Thoracic aorta (tissue), 2 donors: ENCODE results near the gene KRT6C. TPM values are rescaled to one million over a fixed set of nuclear protein-coding genes. Genes with fewer than 3 reads are reported as not detected.
"Not testable (repeated sequence)": the region's sequence is repeated elsewhere in the genome, so short reads cannot be mapped to it uniquely, and the experiment has no call there.

ENCODE experiments used
- ATAC-seq: fragments of 150-250 bp; one replicate; pipeline ENCODE4 v1.8.0; 2017; ENCODE audit warnings: low read depth; ENCODE audit not compliant: insufficient number of reproducible peaks, low FRiP score
- DNase-seq: peaks from one replicate; pipeline ENCODE4 v3.0.0-alpha.2; 2020; ENCODE audit warnings: low spot score
- H3K27ac ChIP-seq, 2 donors: fragments of 200-600 bp; sonication (generic); 1 replicate in 1 of 2; 2 replicates in 1 of 2; pipeline ENCODE4 v1.5.1; 2016; ENCODE audit warnings: mild to moderate bottlenecking in 2 of 2, moderate library complexity in 2 of 2
- H3K27me3 ChIP-seq: fragments of 200-600 bp; sonication (generic); replicated peaks from 2 replicates; pipeline ENCODE4 v1.6.0; 2016; ENCODE audit warnings: mild to moderate bottlenecking; ENCODE audit not compliant: insufficient read depth
- H3K36me3 ChIP-seq: fragments of 200-600 bp; sonication (generic); one replicate; pipeline ENCODE4 v1.5.1; 2016
- H3K4me1 ChIP-seq, 2 donors: fragments of 200-600 bp; sonication (generic); 1 replicate in 1 of 2; 2 replicates in 1 of 2; pipeline versions ENCODE4 v1.5.1 to v1.6.0; 2016; ENCODE audit warnings: low read depth in 2 of 2, mild to moderate bottlenecking in 1 of 2; ENCODE audit not compliant: control insufficient read depth in 1 of 2
- H3K4me3 ChIP-seq: fragments of 200-600 bp; sonication (generic); 2 replicates; pipeline ENCODE4 v1.5.1; 2016; ENCODE audit warnings: mild to moderate bottlenecking
- H3K9me3 ChIP-seq: fragments of 200-600 bp; sonication (generic); 2 replicates; pipeline ENCODE4 v1.5.1; 2016
- total RNA-seq, 2 donors: library from RNA; depleted of rRNA; stranded (reverse); fragments of >200 nt; gene quantifications; one replicate each; pipeline versions ENCODE4 v1.1.0 to v1.2.3, GENCODE V29; 2016
- TF ChIP-seq, protein P1 (sequence below): fragments of 200-600 bp; sonication (generic); IDR thresholded peaks from one replicate; pipeline ENCODE4 v1.5.1; 2019; ENCODE audit warnings: antibody characterized with exemption

The KRT6C gene
- total RNA-seq, 2 donors from 2014 or later = not detected

DNA sequence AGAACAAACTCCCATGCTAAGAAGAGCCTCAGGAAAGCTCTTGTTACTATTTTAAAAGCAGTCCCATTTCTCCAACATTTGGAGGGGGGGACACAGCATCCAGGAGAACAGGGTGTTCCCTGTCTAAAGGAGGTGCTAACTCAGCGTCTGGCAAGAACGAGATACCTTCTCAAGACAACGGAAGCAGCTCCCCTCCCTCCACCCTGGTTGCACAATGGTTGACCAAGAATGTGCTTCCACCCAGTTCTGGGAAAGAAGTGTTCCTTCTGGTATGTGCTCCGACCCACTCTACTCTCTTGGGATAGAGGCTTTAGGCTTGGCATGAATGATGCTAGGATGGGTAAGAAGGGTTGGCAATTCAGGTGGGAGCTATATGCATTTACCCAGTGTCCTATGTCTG is 20.9 kb upstream of the KRT6C start:
- TF ChIP-seq, protein P1, sequence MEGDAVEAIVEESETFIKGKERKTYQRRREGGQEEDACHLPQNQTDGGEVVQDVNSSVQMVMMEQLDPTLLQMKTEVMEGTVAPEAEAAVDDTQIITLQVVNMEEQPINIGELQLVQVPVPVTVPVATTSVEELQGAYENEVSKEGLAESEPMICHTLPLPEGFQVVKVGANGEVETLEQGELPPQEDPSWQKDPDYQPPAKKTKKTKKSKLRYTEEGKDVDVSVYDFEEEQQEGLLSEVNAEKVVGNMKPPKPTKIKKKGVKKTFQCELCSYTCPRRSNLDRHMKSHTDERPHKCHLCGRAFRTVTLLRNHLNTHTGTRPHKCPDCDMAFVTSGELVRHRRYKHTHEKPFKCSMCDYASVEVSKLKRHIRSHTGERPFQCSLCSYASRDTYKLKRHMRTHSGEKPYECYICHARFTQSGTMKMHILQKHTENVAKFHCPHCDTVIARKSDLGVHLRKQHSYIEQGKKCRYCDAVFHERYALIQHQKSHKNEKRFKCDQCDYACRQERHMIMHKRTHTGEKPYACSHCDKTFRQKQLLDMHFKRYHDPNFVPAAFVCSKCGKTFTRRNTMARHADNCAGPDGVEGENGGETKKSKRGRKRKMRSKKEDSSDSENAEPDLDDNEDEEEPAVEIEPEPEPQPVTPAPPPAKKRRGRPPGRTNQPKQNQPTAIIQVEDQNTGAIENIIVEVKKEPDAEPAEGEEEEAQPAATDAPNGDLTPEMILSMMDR = no peak
- Histone ChIP-seq H3K9me3 (no peaks in the 10 kb centered on the region), H3K4me1 (no peaks in the 10 kb centered on the region), H3K27ac (no peak overlapping the region), H3K27me3 (no peaks in the 10 kb centered on the region), H3K36me3 (no peaks in the 10 kb centered on the region), H3K4me3 (no peak overlapping the region)
- ATAC-seq (no peak), DNase-seq (no peak)

DNA sequence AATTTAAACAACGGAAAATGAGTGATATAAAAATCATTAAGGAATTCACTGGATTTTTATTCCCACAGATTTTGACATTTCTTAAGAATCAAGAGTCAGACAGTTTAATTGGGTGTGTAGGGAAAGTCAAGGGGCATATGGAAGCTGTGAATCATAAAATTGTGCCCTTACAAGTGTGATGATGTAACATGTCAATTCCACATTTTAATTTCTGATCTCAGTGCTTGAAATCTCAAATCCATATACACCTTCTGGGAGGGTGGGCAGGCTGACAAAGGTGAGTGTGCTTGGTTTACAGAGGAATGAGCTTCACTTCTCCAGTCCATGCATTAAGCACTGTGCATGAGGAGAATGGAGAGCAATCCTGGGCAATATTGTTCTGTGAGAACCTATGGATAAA is 20.5 kb upstream of the KRT6C start:
- H3K4me1 ChIP-seq = no peaks in the 10 kb centered on the region
- no peaks in the 10 kb centered on the region for H3K27me3 ChIP-seq
- H3K4me3 ChIP-seq = no peak overlapping the region
- DNase-seq (no peak), ATAC-seq (no peak)
- H3K36me3 ChIP-seq = no peaks in the 10 kb centered on the region
- TF ChIP-seq, protein P1 = no peak
- H3K27ac ChIP-seq = no peak overlapping the region
- no peaks in the 10 kb centered on the region for H3K9me3 ChIP-seq

DNA sequence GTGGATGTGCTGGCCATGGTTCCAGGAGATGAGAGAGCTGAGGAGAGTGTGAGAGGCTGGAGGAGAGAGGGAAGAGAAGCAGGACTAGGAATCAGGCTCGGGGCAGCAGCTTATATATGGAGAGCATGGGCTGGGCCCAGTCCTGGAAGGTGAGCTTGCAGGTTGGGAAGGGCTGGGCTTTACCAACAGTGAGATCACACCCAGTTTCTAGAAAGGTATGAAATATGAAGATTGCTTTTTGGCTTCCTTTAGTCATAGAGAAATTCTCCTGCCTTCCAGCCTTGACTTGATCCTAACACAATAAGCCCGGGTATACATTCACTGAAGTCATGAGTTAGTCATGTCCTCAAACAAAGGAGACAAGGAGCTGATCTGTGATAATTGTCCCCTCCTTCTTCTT is 19.6 kb upstream of the KRT6C start, which contains the start of gene KRT6A:
KRT6A (minus strand) TSS at position 86 of the 400 bp plus-strand sequence; CDS start at position 17, 69 bp downstream.
- ATAC-seq = no peak
- no peaks in the 10 kb centered on the region for H3K9me3 ChIP-seq
- no peaks in the 10 kb centered on the region for H3K4me1 ChIP-seq
- H3K4me3 ChIP-seq = no peak within 1 kb of the TSS
- no peaks in the 10 kb centered on the region for H3K36me3 ChIP-seq
- no peaks in the 10 kb centered on the region for H3K27me3 ChIP-seq
- DNase-seq = no peak
- H3K27ac ChIP-seq = no peak within 1 kb of the TSS
- TF ChIP-seq, protein P1 = no peak

DNA sequence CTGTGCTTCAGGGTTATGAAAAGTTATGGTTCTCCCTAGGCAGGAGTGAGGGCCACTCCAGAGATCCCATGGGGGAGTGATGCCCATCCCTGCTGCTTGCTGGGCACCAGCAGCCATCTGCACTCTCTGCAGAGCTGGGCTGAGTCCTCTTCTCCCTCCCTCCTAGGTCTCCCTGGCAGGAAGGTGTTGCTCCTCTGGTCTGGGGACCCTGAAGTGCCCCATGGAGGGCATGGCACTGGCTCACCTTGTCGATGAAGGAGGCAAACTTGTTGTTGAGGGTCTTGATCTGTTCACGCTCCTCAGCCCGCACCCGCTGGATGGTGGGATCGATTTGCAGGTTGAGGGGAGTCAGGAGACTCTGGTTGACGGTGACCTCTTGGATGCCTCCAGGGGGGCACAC is 18.8 kb upstream of the KRT6C start:
- H3K4me1 ChIP-seq, H3K4me3 ChIP-seq, H3K27ac ChIP-seq, ATAC-seq, H3K9me3 ChIP-seq, H3K27me3 ChIP-seq, DNase-seq, H3K36me3 ChIP-seq: not testable (repeated sequence)

DNA sequence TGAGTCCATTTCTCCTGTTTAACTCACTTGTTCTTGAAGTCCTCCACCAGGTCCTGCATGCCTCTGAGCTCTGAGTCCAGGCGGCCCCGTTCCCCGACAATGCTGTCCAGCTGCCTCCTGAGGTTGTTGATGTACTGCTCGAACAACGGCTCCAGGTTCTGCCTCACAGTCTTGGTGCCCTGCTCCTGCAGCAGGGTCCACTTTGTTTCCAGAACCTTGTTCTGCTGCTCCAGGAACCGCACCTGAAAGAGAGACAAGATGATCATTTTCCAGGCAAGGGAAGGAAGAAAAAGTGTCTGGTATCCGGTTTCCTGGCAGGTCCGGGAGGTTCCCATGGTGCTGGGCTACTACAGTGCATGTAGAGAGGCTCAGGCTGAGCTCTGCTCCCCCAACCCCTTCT is 17.9 kb upstream of the KRT6C start:
- DNase-seq, H3K4me1 ChIP-seq, H3K36me3 ChIP-seq, H3K27me3 ChIP-seq, H3K9me3 ChIP-seq, H3K4me3 ChIP-seq, ATAC-seq, H3K27ac ChIP-seq: not testable (repeated sequence)

DNA sequence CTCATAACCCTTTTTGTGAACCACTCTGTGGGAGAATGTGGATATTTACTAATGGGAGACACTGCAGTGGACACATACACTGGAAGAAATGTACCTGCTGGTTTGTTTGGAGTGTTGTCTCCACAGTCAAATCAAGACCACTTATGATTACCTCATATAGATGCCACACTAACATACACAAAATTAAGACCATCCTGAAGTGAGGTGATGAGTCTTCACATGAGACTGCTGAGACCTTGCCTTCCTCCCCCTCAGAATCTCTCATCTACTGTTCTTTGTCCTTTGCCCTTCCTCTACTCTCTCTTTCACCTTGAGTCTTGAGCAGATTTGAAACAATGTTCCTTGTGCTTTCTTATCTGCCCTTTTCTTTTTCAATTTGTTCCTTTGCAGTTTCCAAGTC is 15.1 kb upstream of the KRT6C start:
- Histone ChIP-seq H3K27ac (no peak overlapping the region), H3K9me3 (no peaks in the 10 kb centered on the region), H3K4me1 (no peaks in the 10 kb centered on the region), H3K4me3 (no peak overlapping the region), H3K36me3 (no peaks in the 10 kb centered on the region), H3K27me3 (no peaks in the 10 kb centered on the region)
- TF ChIP-seq, protein P1 = no peak
- ATAC-seq (no peak), DNase-seq (no peak)

DNA sequence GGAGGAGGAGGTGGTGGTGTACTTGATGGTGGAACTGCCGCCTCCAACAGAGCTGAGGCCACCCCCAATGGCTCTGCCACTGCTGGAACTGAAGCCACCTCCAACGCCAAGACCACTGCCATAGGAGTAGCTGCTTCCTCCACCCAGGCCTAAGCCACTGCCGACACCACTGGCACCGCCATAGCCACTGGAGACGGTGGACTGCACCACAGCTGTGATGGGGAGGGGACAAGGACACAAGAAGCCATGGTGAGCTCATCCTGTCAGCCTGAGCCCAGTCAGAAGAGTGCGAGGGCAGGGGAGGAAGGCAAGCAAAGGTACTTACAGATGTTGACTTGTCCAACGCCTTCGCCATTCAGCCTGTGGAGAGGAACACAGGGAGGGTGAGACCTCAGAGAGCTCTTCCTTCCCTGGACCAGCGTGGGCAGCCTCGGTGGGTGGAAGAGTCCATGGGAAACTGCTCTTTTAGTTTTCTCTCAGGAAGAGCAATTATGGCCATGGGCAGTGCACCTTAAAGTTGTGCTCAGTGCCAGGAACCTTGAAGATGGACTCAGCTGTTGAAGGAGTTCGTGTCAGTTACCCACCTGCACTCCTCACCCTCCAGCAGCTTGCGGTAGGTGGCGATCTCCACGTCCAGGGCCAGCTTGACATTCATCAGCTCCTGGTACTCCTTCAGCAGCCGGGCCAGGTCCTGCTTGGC is 14.3 kb upstream of the KRT6C start:
- H3K27ac ChIP-seq, H3K4me3 ChIP-seq, H3K9me3 ChIP-seq, H3K4me1 ChIP-seq, ATAC-seq, H3K27me3 ChIP-seq, H3K36me3 ChIP-seq, DNase-seq: not testable (repeated sequence)
